ENCODE data around the gene GPX3.
A peak's percentile ranks its signal among the peaks of the same experiment; 100 is the strongest.

GPX3 gene

DNA sequence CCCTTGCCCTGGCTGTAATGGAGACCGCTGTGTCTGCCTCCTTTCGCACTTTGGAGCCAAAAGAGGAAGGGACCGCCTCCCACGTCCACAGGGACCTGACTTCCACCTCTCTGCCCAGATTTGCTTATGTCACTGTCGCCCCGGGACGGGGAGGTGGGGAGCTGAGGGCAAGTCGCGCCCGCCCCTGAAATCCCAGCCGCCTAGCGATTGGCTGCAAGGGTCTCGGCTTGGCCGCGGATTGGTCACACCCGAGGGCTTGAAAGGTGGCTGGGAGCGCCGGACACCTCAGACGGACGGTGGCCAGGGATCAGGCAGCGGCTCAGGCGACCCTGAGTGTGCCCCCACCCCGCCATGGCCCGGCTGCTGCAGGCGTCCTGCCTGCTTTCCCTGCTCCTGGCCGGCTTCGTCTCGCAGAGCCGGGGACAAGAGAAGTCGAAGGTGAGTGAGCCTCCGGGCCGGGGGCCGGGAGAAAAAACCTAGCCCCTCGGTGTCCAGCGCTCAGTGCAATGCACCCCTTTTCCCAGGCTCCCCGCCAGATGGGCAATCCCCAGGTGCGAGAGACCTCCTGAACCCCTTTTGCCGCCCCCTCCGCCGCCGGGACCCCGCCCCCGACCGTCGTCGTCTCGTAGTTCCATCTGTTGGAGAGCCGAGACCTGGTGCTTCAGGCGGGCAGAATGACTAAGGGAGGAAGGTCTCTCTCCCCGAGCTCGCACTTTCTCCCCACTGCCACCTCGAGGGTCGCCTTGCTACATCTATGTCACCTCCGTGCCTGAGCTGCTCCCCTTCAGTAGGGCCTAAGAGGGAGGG, at the start of gene GPX3:
TSS of gene GPX3 (plus strand) at position 288 of the 807 bp plus-strand sequence. CDS start at position 352, 64 bp downstream.
- peak; percentile 84 for DNase-seq (ENCODE audit: low spot score)

DNA sequence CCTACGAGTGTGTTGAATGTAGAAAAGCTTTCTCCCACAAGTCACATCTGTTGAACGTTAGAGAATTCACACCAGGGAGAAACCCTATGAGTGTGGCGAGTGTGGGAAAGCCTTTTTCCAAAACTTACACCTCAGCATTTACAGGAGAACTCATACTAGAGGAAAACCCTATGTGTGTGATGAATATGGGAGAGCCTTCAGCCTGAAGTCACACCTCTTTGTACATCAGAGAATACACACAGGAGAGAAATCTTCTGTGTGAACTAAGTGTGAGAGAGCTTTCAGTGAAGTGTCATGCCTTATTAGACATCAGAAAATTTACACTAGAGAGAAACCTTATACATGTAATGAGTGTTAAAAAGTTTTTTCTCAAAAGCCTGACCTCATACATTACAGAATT, 41.8 kb upstream of the GPX3 start:
- no peak for DNase-seq (ENCODE audit: low spot score)

DNA sequence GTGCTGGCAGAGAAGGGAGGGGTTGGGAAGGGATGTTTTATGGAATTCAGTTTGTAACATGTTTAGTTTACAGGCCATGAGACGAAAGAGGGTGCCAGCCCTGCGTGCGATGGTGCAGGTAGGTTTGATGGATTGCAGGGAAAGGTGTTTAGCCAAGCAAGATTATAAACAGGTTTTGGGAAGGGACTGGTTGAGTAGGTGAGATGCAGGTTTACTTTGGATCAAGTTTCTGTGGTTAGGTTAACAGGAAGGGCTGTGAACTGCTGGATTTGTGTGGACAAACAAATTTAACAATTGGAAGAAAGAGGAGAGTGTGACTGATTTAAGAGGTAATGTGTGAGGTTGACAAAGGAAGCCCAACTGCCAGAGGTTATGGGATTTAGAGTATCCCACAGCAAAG, 32.6 kb upstream of the GPX3 start:
- DNase-seq (ENCODE audit: low spot score): no peak

GRCh38 chr5:150989695-150990094, 30.7 kb upstream of the GPX3 start:
- no peak for DNase-seq (ENCODE audit: low spot score)

DNA sequence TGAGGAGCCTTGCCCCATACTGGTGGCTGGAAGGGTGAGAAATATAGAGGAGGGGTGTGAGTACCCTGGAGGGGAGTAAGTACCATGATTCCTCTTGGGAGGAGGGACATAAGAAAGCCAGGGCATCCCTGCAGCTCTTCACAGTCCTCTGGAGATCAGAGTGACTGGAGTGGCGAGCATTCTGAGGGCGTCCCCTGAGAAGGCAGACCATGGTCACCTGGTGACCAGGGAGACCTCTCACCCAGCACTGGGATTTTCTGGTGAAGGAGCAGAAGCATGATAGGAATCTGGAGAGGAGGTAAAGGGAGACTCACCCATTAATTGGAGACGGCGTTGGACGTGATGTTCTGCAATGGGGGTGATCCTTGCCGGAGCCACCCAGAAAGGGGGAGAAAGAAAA, 27.7 kb upstream of the GPX3 start:
- DNase-seq (ENCODE audit: low spot score): no peak

DNA sequence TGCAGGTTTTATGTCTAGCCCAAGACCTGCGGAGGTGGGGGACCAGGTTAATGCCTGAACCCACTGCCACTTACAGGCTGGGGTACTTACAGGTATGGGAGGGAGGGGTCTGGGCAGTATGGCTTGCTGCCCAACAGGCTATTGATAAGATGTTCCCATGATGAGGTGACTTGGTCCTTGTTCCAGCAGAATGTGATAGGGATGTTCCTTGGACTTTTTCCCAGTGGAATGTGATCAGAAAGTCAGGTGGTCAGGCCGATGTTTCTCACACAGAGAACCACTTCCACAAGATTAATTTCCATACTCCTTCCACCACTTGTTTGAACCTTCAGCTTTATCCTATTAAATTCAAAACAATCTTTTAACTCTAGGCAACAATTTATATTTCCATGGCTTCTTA, 27.0 kb upstream of the GPX3 start:
- no peak for DNase-seq (ENCODE audit: low spot score)

- DNase-seq (ENCODE audit: low spot score): no peak
Observed at GRCh38 chr5:150993826-150994412, 26.5 kb upstream of the GPX3 start.

GRCh38 chr5:150999704-151000442, 20.5 kb upstream of the GPX3 start:
- DNase-seq (ENCODE audit: low spot score): no peak

- no peak for DNase-seq (ENCODE audit: low spot score)
Observed at GRCh38 chr5:151001436-151001835, 19.0 kb upstream of the GPX3 start.

GRCh38 chr5:151002250-151002649, 18.1 kb upstream of the GPX3 start:
- DNase-seq (ENCODE audit: low spot score): no peak

GRCh38 chr5:151002681-151003502, 17.5 kb upstream of the GPX3 start:
- no peak for DNase-seq (ENCODE audit: low spot score)

DNA sequence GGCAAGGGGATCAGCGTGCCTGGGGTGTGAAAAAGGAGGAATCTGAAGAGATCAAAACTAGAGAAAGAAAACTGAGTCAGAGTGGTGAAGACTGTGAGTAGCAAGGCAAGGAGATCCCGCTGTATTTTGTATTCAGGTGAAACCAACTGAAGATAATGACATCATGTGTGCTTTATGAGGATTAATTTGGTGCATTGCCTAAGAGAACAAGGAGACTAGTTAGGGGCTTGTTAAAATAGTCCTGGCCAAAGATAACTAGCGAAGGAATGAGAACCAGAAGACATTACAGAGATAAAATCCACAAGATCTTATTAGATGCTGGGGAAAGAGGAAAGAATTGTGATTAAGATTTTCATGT, 16.9 kb upstream of the GPX3 start:
- no peak for DNase-seq (ENCODE audit: low spot score)

DNA sequence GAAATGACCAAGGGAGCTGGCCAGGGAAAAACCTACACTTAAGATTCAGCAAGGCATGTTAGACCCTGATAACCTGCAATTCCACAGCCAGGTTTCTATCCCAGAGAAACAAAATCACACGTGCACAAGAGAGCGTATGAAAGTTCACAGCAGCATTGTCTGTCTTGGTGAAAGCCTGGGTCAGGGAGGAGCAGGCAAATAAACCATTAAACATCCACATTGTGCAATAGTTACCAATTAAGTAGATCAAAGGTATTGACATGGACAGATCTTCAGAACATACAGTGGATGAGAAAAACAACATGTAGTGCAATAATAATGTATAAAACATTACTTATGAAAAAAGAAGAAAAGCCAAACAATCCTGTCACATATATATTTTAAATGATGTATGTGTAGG, 15.9 kb upstream of the GPX3 start:
- no peak for DNase-seq (ENCODE audit: low spot score)

DNA sequence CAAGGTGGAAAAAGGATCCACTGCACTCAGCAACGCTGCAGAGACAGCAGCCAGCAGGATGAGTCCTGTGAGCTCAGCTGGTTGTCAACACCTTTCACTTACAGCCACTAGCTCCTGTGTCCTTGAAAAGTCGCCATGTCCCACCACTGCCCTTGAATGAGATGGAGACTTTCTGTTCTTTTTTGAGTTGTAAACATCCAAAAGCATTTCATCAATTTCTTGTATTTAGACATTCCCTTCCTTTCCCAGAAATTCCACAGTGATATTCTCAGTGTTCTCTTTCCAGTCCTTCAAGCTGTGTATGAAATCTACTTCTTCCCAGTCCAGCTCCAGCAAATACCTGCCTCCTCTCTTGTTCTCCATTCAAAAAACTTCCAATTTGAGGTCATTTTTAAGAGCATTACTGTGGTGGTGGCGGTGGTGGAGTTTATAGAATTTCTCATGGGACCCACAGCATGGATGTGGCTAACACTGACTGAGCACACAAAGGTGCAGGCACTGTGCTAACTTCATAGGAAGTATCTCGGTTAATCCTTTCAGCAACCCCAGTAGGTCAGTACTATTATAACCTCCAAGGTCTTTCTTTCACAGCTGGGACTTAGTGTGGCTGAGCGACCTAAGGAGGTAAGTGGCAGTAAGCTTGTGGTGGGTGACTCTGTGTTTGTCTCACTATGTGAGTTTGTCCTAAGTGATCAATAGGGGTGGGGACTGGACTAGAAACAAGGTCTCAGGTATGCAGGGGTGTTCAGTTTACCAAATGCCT, 15.0 kb upstream of the GPX3 start:
- peak; percentile 26 for DNase-seq (ENCODE audit: low spot score)

GRCh38 chr5:151005950-151006576, 14.3 kb upstream of the GPX3 start:
- DNase-seq (ENCODE audit: low spot score): peak; percentile 85

GRCh38 chr5:151006704-151007334, 13.6 kb upstream of the GPX3 start:
- DNase-seq (ENCODE audit: low spot score): peak; percentile 64

DNA sequence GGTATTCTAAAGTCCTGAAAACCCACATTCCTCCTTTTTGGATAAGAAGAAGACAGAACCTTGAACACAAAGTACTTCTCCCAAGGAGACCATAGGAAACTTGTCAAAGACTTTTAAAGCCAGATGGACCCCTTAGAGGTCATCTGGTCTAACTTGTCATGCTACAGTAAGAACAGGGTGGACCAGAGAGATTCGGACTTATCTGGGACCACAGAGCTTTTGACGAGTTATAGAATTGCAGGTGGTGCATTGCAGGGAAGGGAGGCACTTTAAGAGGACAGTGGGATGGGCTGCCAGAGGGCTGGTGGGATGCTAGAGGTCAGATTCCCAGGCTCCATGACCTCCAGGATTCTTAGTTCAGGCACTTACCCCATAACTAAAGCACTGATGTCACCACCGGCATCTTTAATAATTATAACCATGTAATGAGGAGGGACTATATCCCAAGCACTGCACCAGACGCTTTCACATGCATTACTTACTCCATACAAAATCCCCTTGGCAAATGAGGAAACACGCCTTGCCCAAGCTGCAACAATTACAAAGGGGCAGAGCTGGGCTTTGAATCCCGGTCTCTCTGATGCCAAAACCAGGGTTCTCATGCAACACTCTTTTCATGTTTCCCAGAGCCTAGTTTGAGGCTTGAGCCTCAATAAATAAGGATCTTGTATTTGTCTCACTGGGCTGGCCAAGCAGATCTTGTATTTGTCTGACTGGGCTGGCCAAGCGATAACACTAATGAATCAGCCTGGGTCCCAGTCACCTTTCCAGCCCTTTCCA, 12.8 kb upstream of the GPX3 start:
- peak; percentile 56 for DNase-seq (ENCODE audit: low spot score)

- DNase-seq (ENCODE audit: low spot score): no peak
Observed at GRCh38 chr5:151008210-151008491, 12.2 kb upstream of the GPX3 start.

GRCh38 chr5:151008906-151009305, 11.5 kb upstream of the GPX3 start:
- DNase-seq (ENCODE audit: low spot score): no peak

DNA sequence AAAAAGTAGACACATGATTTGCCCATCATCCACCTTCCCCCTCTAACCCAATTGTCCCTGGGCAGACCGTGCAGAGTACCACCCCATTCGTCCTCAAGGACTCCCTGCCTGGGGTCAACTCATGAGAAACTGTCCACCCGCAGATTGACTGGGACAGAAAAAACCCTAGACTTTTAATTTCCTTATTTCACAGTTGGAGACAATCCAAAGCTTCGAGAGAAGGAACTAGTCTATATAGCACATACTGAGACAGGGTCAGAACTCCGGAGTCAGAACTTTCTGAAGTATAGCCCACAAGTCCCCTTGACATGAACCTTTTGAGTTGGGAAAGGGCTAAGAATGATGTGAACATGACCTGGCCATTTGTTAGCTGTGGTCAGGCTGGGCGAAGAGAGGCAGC, 7.5 kb upstream of the GPX3 start:
- DNase-seq (ENCODE audit: low spot score): no peak
